Aorta (tissue), 5 donors: ENCODE results near the gene SPR. TPM values are rescaled to one million over a fixed set of nuclear protein-coding genes. Genes with fewer than 3 reads are reported as not detected.

Experiments
- ATAC-seq: fragments of 200-7000 bp; cut with Tn5 transposase; one replicate; pipeline ENCODE4 v1.9.1; 2022; ENCODE audit warnings: moderate library complexity; ENCODE audit not compliant: low FRiP score
- DNase-seq, 2 donors: peaks; one replicate each; pipeline ENCODE4 v3.0.0-alpha.2; 2020
- H3K27ac ChIP-seq, 2 donors: one replicate each; pipeline ENCODE4 v1.5.1; 2013; ENCODE audit warnings: low read length in 2 of 2, mild to moderate bottlenecking in 2 of 2, moderate library complexity in 2 of 2, control low read depth in 1 of 2, inconsistent platforms in 1 of 2, low read depth in 1 of 2
- H3K27me3 ChIP-seq, 2 donors: one replicate each; pipeline ENCODE4 v1.6.1; 2013; ENCODE audit warnings: control low read depth in 1 of 2, low read length in 1 of 2, mild to moderate bottlenecking in 1 of 2, moderate library complexity in 1 of 2; ENCODE audit not compliant: insufficient read depth in 2 of 2, control insufficient read depth in 1 of 2
- H3K36me3 ChIP-seq, 2 donors: one replicate each; pipeline ENCODE4 v1.6.1; 2013; ENCODE audit warnings: control low read depth in 1 of 2, low read length in 1 of 2, mild to moderate bottlenecking in 1 of 2; ENCODE audit not compliant: insufficient read depth in 2 of 2, control insufficient read depth in 1 of 2
- H3K4me1 ChIP-seq, 2 donors: one replicate each; pipeline ENCODE4 v1.6.1; 2013; ENCODE audit warnings: low read length in 2 of 2, control low read depth in 1 of 2, mild to moderate bottlenecking in 1 of 2, moderate library complexity in 1 of 2; ENCODE audit not compliant: insufficient read depth in 2 of 2, control insufficient read depth in 1 of 2
- H3K4me3 ChIP-seq, 2 donors: one replicate each; pipeline ENCODE4 v1.5.1; 2013; ENCODE audit warnings: low read length in 2 of 2, control low read depth in 1 of 2, mild to moderate bottlenecking in 1 of 2
- H3K9me3 ChIP-seq: one replicate; pipeline ENCODE4 v1.6.1; 2013; ENCODE audit warnings: mild to moderate bottlenecking, low read length; ENCODE audit not compliant: control insufficient read depth
- WGBS, 2 donors: extraction: QIAGEN DNeasy Blood & Tissue Kit; methylation state at CpG; one replicate each; pipeline ENCODE4 v1.1.7; 2013; 5-methylcytosine and 5-hydroxymethylcytosine counted together
- intact Hi-C, 2 donors: fragments of 100-400 bp; cut with DNase I; formaldehyde crosslinking; loops; one replicate each; pipeline versions ENCODE4 v1.14.2 to v1.15.0; 2022
- polyA plus RNA-seq, 2 donors: library from polyadenylated mRNA; stranded (reverse); fragments of 200-250 nt; gene quantifications; one replicate each; pipeline ENCODE4 v1.2.3, GENCODE V29; 2013
- total RNA-seq, 2 donors: library from RNA; stranded (reverse); fragmentation: NEBNext Ultra II Directional; extraction: Animal tissue kit (Norgen Biotek cat#: 25700); gene quantifications; one replicate each; pipeline ENCODE4 v1.2.1, GENCODE V29; 2021
- donor health status: healthy with polysubstance abuse.
- donor health status: Bipolar disorder and iron deficiency.
- donor health status: DM: no; HTN: no; CAD: no.
- donor health status: DM: no; HTN: no; CAD: no.
- donor health status: DM: yes; HTN: yes; CAD: no.

The SPR gene
- total and polyA plus RNA-seq, 4 donors = 16.1 to 33.1 (median 21.4) TPM

DNA sequence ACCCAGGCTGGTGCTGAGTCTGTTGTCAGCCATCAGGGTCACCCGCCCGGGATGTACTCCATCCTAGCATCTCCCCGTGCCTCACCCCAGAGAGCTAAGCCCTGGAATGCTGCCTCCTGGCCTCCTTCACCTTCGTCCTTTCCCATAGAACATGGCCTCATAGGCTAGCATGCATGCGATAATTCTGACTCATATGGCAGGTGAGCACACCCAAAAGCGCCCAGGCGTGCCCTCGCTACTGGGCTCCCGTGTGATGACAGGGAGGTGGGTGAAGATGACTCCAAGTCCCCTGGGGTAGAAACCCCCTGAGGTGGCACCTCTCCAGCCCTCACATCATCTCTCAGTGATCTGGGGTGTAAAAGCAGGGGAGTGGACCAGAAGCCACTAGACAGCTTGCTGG lies 7.3 kb downstream of the SPR start:
- Histone ChIP-seq H3K36me3 (no peaks in the 10 kb centered on the region), H3K27me3 (no peaks in the 10 kb centered on the region), H3K4me1 (no peaks in the 10 kb centered on the region), H3K4me3 (no peak overlapping the region), H3K27ac (no peak overlapping the region), H3K9me3 (no peaks in the 10 kb centered on the region)
- ATAC-seq = no peak
- WGBS, 2 donors = 88 to 93% methylated on average over 9 of the region's 9 CpGs
- no peak for DNase-seq
- intact Hi-C loops = loop anchor here (5.0 to 10.0 kb wide), 4 partner anchors 78 to 283 kb away; no protein-coding TSS in a partner anchor

DNA sequence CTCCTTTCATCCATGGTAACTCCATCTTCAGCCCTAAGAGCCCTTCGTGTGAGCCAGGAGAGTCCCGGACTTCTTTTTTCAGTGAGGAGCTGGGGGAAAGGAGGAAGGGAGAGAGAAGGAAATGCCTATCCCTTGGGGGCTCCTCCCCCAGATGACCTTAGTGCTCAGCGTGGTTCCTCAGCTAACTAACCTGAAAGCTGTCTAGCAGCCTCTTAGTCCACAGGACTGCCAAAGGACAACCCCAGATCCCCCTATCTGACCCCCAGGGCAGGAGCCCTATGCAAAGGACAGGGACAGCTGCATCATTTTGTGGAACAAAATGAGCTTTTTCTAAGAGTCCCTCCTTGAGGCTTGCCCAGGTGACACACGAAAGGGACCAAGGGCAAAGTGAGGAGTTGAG lies 7.9 kb downstream of the SPR start:
- H3K9me3 ChIP-seq = no peaks in the 10 kb centered on the region
- DNase-seq (no peak), ATAC-seq (no peak)
- intact Hi-C loops = loop anchor here in 1 of 2 donors (10.0 kb wide), 1 partner anchor 190 kb away; no protein-coding TSS in a partner anchor
- H3K4me1 ChIP-seq = no peaks in the 10 kb centered on the region
- no peak overlapping the region for H3K4me3 ChIP-seq
- 8% methylated on average over 4 of the region's 4 CpGs for WGBS, 2 donors
- H3K36me3 ChIP-seq = no peaks in the 10 kb centered on the region
- no peaks in the 10 kb centered on the region for H3K27me3 ChIP-seq
- H3K27ac ChIP-seq = no peak overlapping the region

DNA sequence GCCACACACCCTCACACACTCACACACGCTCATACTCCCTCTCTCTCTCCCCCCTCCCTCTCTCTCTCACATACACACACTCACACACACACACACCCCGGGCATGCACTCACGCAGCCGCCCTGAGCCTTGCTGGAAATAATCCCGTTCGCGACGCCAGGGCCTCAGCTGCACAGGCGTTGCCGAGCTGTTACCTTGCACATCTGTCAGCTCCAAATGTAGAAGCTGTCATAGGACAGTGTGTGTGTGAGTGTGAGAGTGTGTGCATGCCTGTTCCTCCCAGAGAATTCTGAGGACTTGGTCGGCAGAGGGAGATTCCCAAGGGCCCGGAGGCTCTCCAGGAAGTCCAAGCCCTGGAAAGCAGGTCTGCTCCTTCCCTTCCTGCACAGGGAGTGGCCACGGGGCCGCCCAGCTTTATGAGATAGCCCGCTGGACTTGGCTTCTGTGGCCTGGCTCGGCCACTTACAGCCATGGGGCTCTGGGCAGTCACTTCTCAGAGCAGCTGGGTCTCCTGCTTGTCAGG lies 8.6 kb downstream of the SPR start:
- Histone ChIP-seq H3K9me3 (no peaks in the 10 kb centered on the region), H3K27ac (no peak overlapping the region), H3K27me3 (no peaks in the 10 kb centered on the region), H3K4me1 (no peaks in the 10 kb centered on the region), H3K4me3 (no peak overlapping the region), H3K36me3 (no peaks in the 10 kb centered on the region)
- 7 to 8% methylated on average over 16 of the region's 16 CpGs for WGBS, 2 donors
- intact Hi-C loops = loop anchor here in 1 of 2 donors (10.0 kb wide), 1 partner anchor 189 kb away; no protein-coding TSS in a partner anchor
- peak in 1 of 2 donors; percentile 57 for DNase-seq
- peak; percentile 4 for ATAC-seq

DNA sequence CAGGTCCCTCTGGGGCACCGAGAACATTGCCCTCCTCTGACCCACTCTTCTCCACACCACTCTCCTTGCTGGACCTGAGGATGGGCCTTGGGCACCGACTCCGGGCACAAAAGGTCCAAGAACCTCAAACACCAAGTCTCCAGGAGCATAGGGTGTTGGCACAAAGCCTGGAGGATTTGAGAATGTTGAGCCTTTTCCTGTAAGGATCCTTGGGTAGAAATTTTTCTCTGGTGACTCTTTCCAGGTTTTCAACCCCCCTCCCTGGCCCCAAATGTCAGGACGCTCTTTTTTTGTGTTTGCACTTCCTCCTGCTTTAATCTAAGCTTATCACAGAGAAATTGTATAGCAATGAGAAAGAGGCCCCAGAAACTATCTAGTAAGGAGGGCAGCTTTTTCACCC lies 9.2 kb downstream of the SPR start:
- no peaks in the 10 kb centered on the region for H3K9me3 ChIP-seq
- H3K36me3 ChIP-seq = no peaks in the 10 kb centered on the region
- H3K4me3 ChIP-seq = no peak overlapping the region
- intact Hi-C loops = loop anchor here in 1 of 2 donors (10.0 kb wide), 1 partner anchor 188 kb away; no protein-coding TSS in a partner anchor
- DNase-seq = no peak
- no peaks in the 10 kb centered on the region for H3K27me3 ChIP-seq
- 78 to 85% methylated on average over 4 of the region's 4 CpGs for WGBS, 2 donors
- H3K4me1 ChIP-seq = no peaks in the 10 kb centered on the region
- no peak overlapping the region for H3K27ac ChIP-seq
- no peak for ATAC-seq

DNA sequence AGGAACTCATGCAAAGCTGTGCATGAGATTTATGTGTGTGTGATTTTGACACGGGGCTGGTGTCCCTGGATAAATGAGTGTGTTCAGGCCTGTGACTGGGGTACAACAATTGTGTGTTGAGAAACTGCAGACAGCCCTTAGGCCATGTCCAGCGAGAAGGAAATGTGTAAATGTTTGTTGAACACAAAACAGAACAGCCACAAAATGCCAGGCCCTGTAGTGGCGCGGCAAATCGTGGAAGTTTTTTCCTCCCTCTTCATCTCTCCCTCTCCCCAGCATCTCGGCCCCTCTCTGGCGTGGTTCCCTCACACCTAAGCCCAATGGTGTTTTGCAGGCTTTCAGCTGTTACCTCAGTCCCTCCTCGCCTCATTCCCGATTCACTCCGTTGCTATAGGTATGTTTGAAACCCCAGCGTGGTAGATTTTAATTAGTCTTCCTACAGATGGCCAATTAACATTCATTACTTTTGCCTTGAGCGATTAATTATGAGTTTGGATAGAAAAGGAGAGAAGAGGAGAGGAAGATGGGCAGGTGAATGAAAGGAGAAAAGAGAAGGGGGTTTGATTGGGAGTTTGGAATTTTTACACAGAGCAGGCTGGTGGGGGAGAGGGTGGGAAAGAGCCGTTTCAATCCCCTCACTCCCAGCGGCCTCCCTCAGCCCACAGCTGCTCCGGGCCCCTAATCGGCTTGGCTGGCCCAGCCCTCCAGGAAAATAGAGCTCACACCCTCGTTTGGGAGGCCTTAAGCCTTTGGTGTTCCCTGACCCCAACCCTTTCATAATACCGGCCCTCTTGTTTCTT lies 10.8 kb downstream of the SPR start:
- Histone ChIP-seq H3K9me3 (no peaks in the 10 kb centered on the region), H3K36me3 (no peaks in the 10 kb centered on the region), H3K4me3 (no peak overlapping the region), H3K27me3 (peaks cover 0 to 1% of the 10 kb centered on the region in 2 donors), H3K4me1 (no peaks in the 10 kb centered on the region), H3K27ac (no peak overlapping the region)
- intact Hi-C loops = loop anchor here in 1 of 2 donors (10.0 kb wide), 1 partner anchor 187 kb away; no protein-coding TSS in a partner anchor
- ATAC-seq (no peak), DNase-seq (no peak)
- WGBS, 2 donors = 81 to 84% methylated on average over 18 of the region's 18 CpGs

DNA sequence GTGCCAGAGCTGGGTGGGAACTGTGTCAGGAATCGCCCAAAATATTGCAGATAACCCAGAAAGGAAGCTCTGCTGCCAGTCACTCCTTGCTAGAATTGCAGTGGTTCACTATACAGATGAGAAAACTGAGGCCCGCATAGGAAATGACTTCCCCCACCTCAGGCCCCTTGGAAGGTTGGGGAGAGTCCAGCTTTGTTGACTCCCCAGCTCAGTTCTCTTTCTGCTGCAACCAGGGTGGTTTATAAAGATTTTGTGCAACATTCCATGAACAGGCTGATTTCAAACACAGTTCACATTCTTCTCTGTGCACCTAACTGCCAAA lies 11.3 kb downstream of the SPR start:
- H3K27ac ChIP-seq = no peak overlapping the region
- DNase-seq = no peak
- no peaks in the 10 kb centered on the region for H3K36me3 ChIP-seq
- 87 to 88% methylated on average over 2 of the region's 2 CpGs for WGBS, 2 donors
- intact Hi-C loops = loop anchor here in 1 of 2 donors (10.0 kb wide), 1 partner anchor 186 kb away; no protein-coding TSS in a partner anchor
- no peak for ATAC-seq
- no peaks in the 10 kb centered on the region for H3K9me3 ChIP-seq
- H3K27me3 ChIP-seq = peaks cover 0 to 1% of the 10 kb centered on the region in 2 donors
- no peaks in the 10 kb centered on the region for H3K4me1 ChIP-seq
- H3K4me3 ChIP-seq = no peak overlapping the region

DNA sequence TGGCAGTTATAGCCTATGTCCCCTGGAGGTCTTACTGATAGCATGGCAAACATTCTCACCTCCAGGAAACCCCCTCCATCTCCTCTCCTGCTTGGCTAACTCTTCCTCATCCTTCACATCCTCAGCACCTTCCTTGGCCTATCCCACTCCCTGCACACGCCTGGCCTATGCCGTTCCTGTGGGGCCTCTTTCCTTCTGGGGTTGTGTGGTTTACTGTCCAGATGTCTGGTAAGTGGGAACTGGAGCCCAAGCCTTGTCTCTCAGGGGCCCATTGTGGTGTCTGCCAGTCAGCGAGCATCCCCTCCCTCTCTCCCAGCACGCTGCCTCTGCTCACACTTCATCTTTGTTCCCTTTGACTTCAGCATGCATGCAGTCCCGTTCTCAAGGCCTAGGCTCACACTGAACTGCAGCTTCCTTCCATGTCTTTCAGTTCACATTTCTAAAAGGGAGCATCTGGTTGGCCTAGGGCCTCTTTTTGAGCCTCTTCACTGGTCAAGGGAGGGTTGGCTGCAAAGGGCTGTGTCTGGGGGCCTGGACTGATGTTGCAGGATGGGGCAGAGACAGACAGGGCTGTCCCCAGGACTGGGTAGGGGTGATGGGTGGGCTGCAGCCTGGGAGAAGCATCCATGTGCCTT lies 13.1 kb downstream of the SPR start:
- peaks cover 0 to 1% of the 10 kb centered on the region in 2 donors for H3K27me3 ChIP-seq
- H3K36me3 ChIP-seq = no peaks in the 10 kb centered on the region
- no peaks in the 10 kb centered on the region for H3K9me3 ChIP-seq
- intact Hi-C loops = no loop called here
- ATAC-seq (no peak), DNase-seq (no peak)
- 85 to 94% methylated on average over 5 of the region's 5 CpGs for WGBS, 2 donors
- H3K27ac ChIP-seq = no peak overlapping the region
- no peaks in the 10 kb centered on the region for H3K4me1 ChIP-seq
- no peak overlapping the region for H3K4me3 ChIP-seq

DNA sequence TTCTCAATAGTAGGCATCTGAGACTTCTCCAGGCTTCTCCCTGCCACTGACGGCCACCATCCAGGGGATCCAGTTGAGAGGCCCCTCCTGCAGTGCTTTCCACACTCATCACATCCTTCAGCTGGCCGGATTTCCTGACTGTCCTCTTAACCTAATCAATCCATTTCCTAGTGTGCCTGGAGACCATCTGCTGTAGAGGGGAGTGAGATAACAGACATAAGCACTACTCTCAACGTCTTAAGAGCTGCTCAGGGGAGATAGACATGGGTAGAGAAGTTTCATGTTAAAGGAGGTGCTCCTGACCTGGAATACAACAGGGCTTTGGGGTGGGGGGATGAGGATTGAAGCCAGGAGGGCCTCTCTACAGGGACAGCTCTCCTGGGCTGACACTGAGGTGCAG lies 14.2 kb downstream of the SPR start:
- no peak for DNase-seq
- 63 to 84% methylated on average over 3 of the region's 3 CpGs for WGBS, 2 donors
- H3K36me3 ChIP-seq = no peaks in the 10 kb centered on the region
- intact Hi-C loops = no loop called here
- H3K27ac ChIP-seq = no peak overlapping the region
- H3K4me1 ChIP-seq = no peaks in the 10 kb centered on the region
- H3K27me3 ChIP-seq = peaks cover 0 to 1% of the 10 kb centered on the region in 2 donors
- no peak for ATAC-seq
- no peaks in the 10 kb centered on the region for H3K9me3 ChIP-seq
- no peak overlapping the region for H3K4me3 ChIP-seq
